SK-N-MC (cell line): ENCODE data around the gene CYP20A1.

Source experiments
- EZH2 ChIP-seq: fragments of 200-600 bp; sonication (generic); IDR thresholded peaks from one replicate; pipeline ENCODE4 v1.6.1; 2017; ENCODE audit warnings: antibody characterized with exemption
- FOXP2 ChIP-seq: optimal IDR thresholded peaks from 2 replicates; pipeline ENCODE3; 2011; ENCODE audit warnings: mild to moderate bottlenecking, moderate library complexity; ENCODE audit not compliant: insufficient read depth; ENCODE audit errors: extremely low read length, control extremely low read depth
- POLR2AphosphoS5 ChIP-seq: IDR thresholded peaks from 2 replicates; pipeline ENCODE4 v1.6.1; 2012; ENCODE audit warnings: mild to moderate bottlenecking, low read depth, low read length, borderline replicate concordance

- TF ChIP-seq EZH2 (no peak), POLR2AphosphoS5 (no peak), FOXP2 (no peak)
Observed at GRCh38 chr2:203279288-203279687, 40.5 kb downstream of the CYP20A1 start.
